ENCODE results near the gene COBL.

GRCh38 chr7:51102828-51103227 is 213.8 kb downstream of the COBL start:
- TF ChIP-seq CTCF (IDR thresholded peaks at IDR 0.05; ENCODE audit: control extremely low read depth in 1 of 3, insufficient read depth in 1 of 3, low read depth in 1 of 3, low read length in 3 of 3) (no peak), RAD21 (IDR thresholded peaks at IDR 0.05 in 1 of 2, conservative IDR thresholded peaks at IDR 0.05 in 1 of 2; ENCODE audit: low read depth in 2 of 2, low read length in 2 of 2) (no peak)
